AG09319 (cell line): ENCODE data around the gene C15orf61.

Source experiments
- DNase-seq: peaks from one replicate; pipeline ENCODE4 v3.0.0-alpha.2; 2010; ENCODE audit warnings: low read depth; ENCODE audit errors: extremely low read depth
- TF ChIP-seq, protein P1 (sequence below): IDR thresholded peaks from 2 replicates; pipeline ENCODE4 v1.5.1; 2011; ENCODE audit warnings: low read depth, mild to moderate bottlenecking, inconsistent platforms, low read length, moderate library complexity

The C15orf61 gene

DNA sequence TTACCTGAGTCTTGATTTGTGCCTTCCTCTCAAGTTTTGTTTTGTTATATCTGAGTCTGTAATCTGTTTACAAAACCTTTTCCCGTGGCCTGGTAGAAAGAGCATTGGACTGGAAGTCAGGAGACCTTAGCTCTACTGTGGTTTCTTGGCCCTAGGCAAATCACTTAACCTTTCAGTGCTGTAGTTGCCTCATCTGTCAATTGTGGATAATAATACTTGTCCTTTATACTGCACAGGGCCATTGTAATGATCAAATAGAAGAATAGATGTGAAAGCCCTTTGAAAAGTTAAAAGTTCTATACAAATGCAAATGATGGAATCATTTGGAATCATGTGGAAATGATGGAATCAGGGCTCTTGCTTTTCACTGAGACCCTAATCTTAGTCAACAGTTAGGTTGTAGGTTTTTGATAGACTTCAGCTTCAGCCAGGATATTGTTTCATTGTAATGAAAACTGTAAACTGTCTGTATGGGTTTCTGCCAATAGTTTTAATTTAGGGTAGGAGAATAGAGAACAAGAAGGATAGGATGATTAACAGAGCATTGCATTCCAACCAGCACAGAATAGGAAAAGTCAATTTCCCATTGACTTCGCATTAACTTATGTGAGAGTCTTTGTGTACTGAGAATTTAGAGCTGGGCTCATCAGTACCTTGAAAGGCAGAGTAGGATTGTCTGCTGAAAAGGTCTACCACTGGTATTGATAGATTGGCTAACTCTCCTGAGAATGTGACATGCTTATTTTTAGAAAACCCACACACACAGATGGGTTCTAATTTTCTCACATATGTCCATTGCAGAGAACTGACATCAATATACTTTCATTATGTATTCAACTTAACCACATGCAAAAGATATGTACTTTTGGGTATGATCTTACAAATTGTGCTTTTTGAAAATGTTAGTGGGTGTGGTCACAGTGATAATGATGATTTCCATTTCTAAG, 43.4 kb downstream of the C15orf61 start:
- DNase-seq, result no peak
- TF ChIP-seq, protein P1, sequence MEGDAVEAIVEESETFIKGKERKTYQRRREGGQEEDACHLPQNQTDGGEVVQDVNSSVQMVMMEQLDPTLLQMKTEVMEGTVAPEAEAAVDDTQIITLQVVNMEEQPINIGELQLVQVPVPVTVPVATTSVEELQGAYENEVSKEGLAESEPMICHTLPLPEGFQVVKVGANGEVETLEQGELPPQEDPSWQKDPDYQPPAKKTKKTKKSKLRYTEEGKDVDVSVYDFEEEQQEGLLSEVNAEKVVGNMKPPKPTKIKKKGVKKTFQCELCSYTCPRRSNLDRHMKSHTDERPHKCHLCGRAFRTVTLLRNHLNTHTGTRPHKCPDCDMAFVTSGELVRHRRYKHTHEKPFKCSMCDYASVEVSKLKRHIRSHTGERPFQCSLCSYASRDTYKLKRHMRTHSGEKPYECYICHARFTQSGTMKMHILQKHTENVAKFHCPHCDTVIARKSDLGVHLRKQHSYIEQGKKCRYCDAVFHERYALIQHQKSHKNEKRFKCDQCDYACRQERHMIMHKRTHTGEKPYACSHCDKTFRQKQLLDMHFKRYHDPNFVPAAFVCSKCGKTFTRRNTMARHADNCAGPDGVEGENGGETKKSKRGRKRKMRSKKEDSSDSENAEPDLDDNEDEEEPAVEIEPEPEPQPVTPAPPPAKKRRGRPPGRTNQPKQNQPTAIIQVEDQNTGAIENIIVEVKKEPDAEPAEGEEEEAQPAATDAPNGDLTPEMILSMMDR, result no peak

DNA sequence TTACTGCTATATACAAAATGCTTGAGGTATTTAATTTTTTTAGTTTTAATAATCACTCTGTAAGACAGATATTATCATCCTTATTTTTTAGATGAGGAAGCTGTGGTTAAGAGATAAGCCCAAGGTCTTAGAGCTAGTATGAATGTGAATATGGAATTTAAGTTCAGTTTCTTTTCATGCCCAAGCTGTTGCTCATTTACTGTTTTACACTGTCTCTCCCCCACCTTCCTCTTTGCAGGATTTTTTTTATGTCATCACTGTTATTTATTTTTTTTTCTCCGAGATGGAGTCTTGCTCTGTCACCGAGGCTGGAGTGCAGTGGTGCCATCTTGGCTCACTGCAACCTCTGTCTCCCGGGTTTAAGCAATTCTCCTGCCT, 44.0 kb downstream of the C15orf61 start:
- DNase-seq, result no peak

DNA sequence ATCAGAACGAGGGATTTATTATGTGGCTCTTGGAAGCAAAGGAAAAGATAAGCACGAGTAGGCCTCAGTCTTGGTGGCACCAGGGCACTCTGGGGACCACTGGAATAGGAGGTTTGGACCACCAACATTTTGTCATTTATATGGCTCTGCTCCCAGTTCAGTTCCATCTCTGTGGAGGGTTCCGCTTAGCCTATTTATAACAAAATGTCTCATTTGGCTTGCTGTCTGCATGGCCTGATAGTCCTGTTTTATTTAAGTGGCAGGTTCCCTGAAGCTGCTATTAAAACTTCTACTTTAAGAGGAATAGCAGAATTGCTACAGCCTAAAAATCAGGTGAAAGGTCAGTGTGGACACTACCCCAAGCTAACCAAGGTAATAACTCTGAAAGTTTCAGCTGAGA, 48.7 kb downstream of the C15orf61 start:
- TF ChIP-seq, protein P1, result no peak
- no peak for DNase-seq

More for the DNA sequence above, 44.0 kb downstream of the C15orf61 start:
- TF ChIP-seq, protein P1, result no peak

DNA sequence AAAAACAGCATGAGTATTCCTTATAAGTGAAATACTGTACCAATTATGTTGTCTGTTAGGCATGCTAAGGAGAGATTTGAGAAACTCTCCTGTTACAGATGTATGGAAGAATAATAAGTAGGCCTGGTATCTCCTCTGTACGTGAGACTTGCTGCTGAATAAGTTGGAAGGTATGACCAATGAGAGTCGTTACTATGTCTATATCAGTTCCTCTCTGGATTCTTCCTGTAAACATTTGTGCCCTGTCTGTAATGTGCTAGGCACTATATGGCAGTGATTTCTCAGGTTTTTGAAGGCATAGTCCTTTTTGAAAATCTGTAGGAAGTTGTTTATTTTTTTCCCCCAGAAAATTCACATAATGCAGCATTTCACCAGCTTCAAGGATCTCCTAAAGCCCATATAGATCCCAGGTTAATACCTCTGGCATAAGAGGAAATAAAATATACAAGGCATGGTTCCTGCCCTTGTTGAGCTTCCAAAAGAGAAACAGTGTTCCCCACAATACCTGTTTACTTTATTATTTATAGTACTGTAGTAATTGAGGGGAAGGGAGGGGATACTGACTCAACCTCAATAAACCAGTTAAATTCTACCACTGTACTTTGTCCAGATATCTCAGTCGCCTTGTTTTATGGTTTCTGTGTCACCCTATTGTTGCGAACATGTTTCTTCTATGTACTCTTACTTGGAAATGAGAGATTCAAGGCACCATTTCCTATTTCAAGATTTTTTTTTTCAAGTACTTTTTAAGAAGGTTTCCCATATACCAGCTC, 50.1 kb downstream of the C15orf61 start:
- no peak for DNase-seq
- TF ChIP-seq, protein P1, result no peak

DNA sequence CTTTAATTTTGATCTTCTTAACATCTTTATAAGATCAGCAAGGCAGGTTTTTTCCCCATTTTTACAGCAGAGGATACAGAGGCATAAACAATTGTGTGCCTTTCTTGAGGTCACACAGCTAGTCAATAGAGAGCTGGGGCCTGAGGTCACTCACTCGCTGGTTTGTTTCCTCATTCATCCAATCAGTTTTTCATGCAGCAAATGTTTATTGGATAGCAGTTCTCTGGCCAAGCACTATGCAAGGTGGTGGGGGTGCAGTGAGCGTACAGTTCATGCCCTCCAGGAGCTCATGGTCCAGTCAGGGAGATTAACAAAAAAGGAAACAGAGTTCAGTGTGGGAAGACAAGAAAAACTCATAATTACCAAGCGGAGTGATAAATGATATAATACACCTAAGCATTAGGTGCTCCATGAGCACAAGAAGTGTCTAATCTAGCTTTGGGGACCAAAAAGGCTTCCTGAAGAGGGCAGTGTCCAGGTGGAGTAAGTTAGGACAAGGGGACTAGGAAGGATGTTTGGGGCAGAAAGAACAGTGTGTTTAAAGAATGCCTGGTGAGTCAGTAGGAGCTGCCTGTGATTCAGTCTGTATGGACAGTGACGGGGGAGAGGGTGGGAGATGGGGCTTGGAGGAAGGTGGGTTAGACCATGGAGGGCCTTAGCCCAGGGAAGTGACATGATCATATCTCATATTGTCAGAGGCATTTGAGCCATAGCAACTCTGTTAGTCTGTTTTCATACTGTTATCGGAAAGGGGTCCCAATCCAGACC, 50.9 kb downstream of the C15orf61 start:
- DNase-seq, result no peak
- TF ChIP-seq, protein P1, result no peak

DNA sequence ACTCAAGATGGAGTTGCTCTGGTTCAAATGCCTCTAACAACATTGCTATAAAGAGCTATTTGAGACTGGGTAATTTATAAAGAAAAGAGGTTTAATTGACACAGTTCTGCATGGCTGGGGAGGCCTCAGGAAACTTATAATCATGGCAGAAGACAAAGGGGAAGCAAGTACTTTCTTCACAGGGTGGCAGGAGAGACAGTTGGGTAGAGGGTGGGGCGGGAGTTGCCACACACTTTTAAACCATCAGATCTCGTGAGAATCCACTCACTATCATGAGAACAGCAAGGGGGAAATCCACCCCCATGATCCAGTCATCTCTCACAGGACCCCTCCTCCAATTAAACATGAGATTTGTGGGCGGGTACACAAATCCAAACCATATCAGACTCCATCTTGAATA, 52.3 kb downstream of the C15orf61 start:
- TF ChIP-seq, protein P1, result no peak
- DNase-seq, result no peak
